Endothelial cell of umbilical vein (primary cell): ENCODE measurements around the gene PCBD1. TPM values are rescaled to one million over a fixed set of nuclear protein-coding genes. Genes with fewer than 3 reads are reported as not detected.

ENCODE experiments used
- BruUV-seq: library from RNA; stranded (reverse); fragments of 400-500 nt; replicated peaks from 2 replicates; lab custom pipeline; 2021; lab: Mats Ljungman, UMichigan
- CTCF ChIA-PET: fragments of 300-600, 350-600 bp; sonication (Branson Sonifier 250); formaldehyde crosslinking; loops from one replicate; lab custom pipeline; 2021; ENCODE audit warnings: antibody characterized with exemption, inconsistent platforms; lab: Charles Lee
- POLR2A ChIA-PET: fragments of 300-600, 350-600 bp; sonication (Branson Sonifier 250); formaldehyde crosslinking; loops from one replicate; lab custom pipeline; 2021; ENCODE audit warnings: antibody characterized with exemption, inconsistent platforms; lab: Charles Lee
- DNase-seq: peaks from one replicate; pipeline ENCODE4 v3.0.0-alpha.2; 2011; ENCODE audit warnings: low read depth, low spot score
- FAIRE-seq: peaks from 2 replicates; lab custom pipeline; 2011; peaks lifted over from hg19 to GRCh38; lab: Jason Lieb, UNC
- H2AFZ ChIP-seq: 2 replicates; pipeline ENCODE4 v1.6.0; 2012; ENCODE audit warnings: low read depth, low read length, control low read depth, inconsistent platforms
- H3K27ac ChIP-seq: 2 replicates; pipeline ENCODE4 v1.5.1; 2011; ENCODE audit warnings: low read depth, mild to moderate bottlenecking, control low read depth, low read length, moderate library complexity; ENCODE audit not compliant: insufficient read depth
- H3K27me3 ChIP-seq, 2 experiments: 2 replicates each; pipeline versions ENCODE4 v1.6.0 to v1.6.1; 2011; ENCODE audit warnings: low read length in 2 of 2, mixed read lengths in 1 of 2; ENCODE audit not compliant: control insufficient read depth in 2 of 2, insufficient read depth in 2 of 2
- H3K36me3 ChIP-seq, 2 experiments: 2 replicates in 1 of 2; 3 replicates in 1 of 2; pipeline ENCODE4 v1.5.1; 2011; ENCODE audit warnings: low read length in 2 of 2, mild to moderate bottlenecking in 1 of 2, moderate library complexity in 1 of 2; ENCODE audit not compliant: control insufficient read depth in 2 of 2, insufficient read depth in 2 of 2; ENCODE audit errors: extremely low read depth in 1 of 2
- H3K4me1 ChIP-seq: 3 replicates; pipeline ENCODE4 v1.5.1; 2011; ENCODE audit warnings: mild to moderate bottlenecking, low read length; ENCODE audit not compliant: control insufficient read depth, insufficient read depth; ENCODE audit errors: extremely low read depth
- H3K4me2 ChIP-seq: 2 replicates; pipeline ENCODE4 v1.6.1; 2011; ENCODE audit warnings: low read length, control low read depth, mixed read lengths; ENCODE audit not compliant: insufficient read depth
- H3K4me3 ChIP-seq, 3 experiments: fragments of 200-600 bp in 1 of 3; sonication (generic), shearing (Covaris generic) in 1 of 3; replicated peaks in 1 of 3; 2 replicates each; pipeline ENCODE4 v1.5.1; 2011 to 2016; ENCODE audit warnings: control low read depth in 3 of 3, low read length in 3 of 3, mild to moderate bottlenecking in 2 of 3, inconsistent platforms in 1 of 3, low read depth in 1 of 3, moderate library complexity in 1 of 3; ENCODE audit not compliant: insufficient read depth in 1 of 3
- H3K79me2 ChIP-seq: 2 replicates; pipeline ENCODE4 v1.6.0; 2012; ENCODE audit warnings: low read length, inconsistent platforms; ENCODE audit not compliant: control insufficient read depth, insufficient read depth
- H3K9ac ChIP-seq: replicated peaks from 2 replicates; pipeline ENCODE3; 2011; ENCODE audit warnings: low read length, control low read depth; ENCODE audit not compliant: insufficient read depth; ENCODE audit errors: extremely low read depth
- H3K9me1 ChIP-seq: replicated peaks from 3 replicates; pipeline ENCODE4 v1.6.0; 2011; ENCODE audit warnings: mild to moderate bottlenecking, low read length; ENCODE audit not compliant: control insufficient read depth, insufficient read depth; ENCODE audit errors: extremely low read depth
- H3K9me3 ChIP-seq: replicated peaks from 2 replicates; pipeline ENCODE4 v1.5.1; 2012; ENCODE audit warnings: low read length, inconsistent platforms; ENCODE audit not compliant: control insufficient read depth, insufficient read depth
- H4K20me1 ChIP-seq: replicated peaks from 2 replicates; pipeline ENCODE3; 2011; ENCODE audit warnings: mild to moderate bottlenecking, low read length; ENCODE audit not compliant: control insufficient read depth, insufficient read depth; ENCODE audit errors: extremely low read depth
- EZH2 ChIP-seq: IDR thresholded peaks from 2 replicates; pipeline ENCODE4 v1.6.1; 2012; ENCODE audit warnings: borderline replicate concordance, low read depth, mild to moderate bottlenecking, moderate library complexity, low read length, inconsistent platforms; ENCODE audit not compliant: severe bottlenecking
- FOS ChIP-seq: IDR thresholded peaks from 2 replicates; pipeline ENCODE4 v1.6.1; 2011; ENCODE audit warnings: mild to moderate bottlenecking, low read length, moderate library complexity, borderline replicate concordance; ENCODE audit not compliant: insufficient read depth
- GATA2 ChIP-seq: IDR thresholded peaks from 2 replicates; pipeline ENCODE4 v1.7.0; 2011; ENCODE audit warnings: low read depth, mild to moderate bottlenecking, moderate library complexity, mixed read lengths, low read length; ENCODE audit not compliant: insufficient read length, insufficient read depth
- JUN ChIP-seq: IDR thresholded peaks from 2 replicates; pipeline ENCODE4 v1.6.1; 2011; ENCODE audit warnings: borderline replicate concordance, low read depth; ENCODE audit not compliant: insufficient read length, insufficient read depth
- MAX ChIP-seq: IDR thresholded peaks from 2 replicates; pipeline ENCODE4 v1.6.1; 2011; ENCODE audit not compliant: insufficient read depth, insufficient read length
- MYC ChIP-seq: IDR thresholded peaks from one replicate; pipeline ENCODE4 v1.6.1; 2011; ENCODE audit warnings: mild to moderate bottlenecking, low read depth, low read length
- POLR2A ChIP-seq: IDR thresholded peaks from 2 replicates; pipeline ENCODE4 v1.6.1; 2012; ENCODE audit warnings: low read depth, mild to moderate bottlenecking, control low read depth, low read length
- POLR2AphosphoS5 ChIP-seq: IDR thresholded peaks from 2 replicates; pipeline ENCODE4 v1.6.1; 2012; ENCODE audit warnings: low read depth, mild to moderate bottlenecking, control low read depth, low read length, moderate library complexity; ENCODE audit not compliant: insufficient read depth
- dilution Hi-C: fragments of 300-500 bp; cut with MboI; formaldehyde crosslinking; loops from one replicate; pipeline ENCODE4 v1.15.0; 2019; ENCODE audit warnings: low sequenced_read_pairs; ENCODE audit not compliant: extremely low pct_ligation_motif_present
- intact Hi-C: fragments of 100-400 bp; cut with micrococcal nuclease; formaldehyde crosslinking; loops from one replicate; pipeline ENCODE4 v1.10.0; 2022
- polyA plus RNA-seq, 4 experiments: library from polyadenylated mRNA; depleted of rRNA in 3 of 4; stranded (reverse) in 3 of 4; unstranded in 1 of 4; fragments of >200 nt; gene quantifications; 2 replicates each; pipeline versions ENCODE4 v1.2.1 to v1.2.3, GENCODE V29; 2011 to 2012; ENCODE audit warnings: missing spikeins in 1 of 4
- total RNA-seq: library from RNA; stranded (reverse); gene quantifications from 2 replicates; pipeline ENCODE4 v1.2.3, GENCODE V29; 2021
- TF ChIP-seq, protein P1 (sequence below), 2 donors: IDR thresholded peaks; 1 replicate in 1 of 2; 2 replicates in 1 of 2; pipeline ENCODE4 v1.5.1; 2011; ENCODE audit warnings: low read length in 2 of 2, mild to moderate bottlenecking in 2 of 2, moderate library complexity in 2 of 2, control low read depth in 1 of 2, inconsistent platforms in 1 of 2, low read depth in 1 of 2; ENCODE audit not compliant: insufficient read depth in 1 of 2; ENCODE audit errors: extremely low read depth in 1 of 2

The PCBD1 gene
- total and polyA plus RNA-seq, 2 donors (not counting 3 experiments of a cell fraction or from before 2014, with no cell fraction given) = 95.7 to 113 TPM

- Histone ChIP-seq H3K27me3 (no peaks in the 10 kb centered on the region), H2AFZ (no peak overlapping the region), H3K9me1 (no peaks in the 10 kb centered on the region), H4K20me1 (no peaks in the 10 kb centered on the region), H3K79me2 (peaks cover 7% of the 10 kb centered on the region), H3K4me1 (no peaks in the 10 kb centered on the region), H3K36me3 (peaks cover 2 to 6% of the 10 kb centered on the region in 2 experiments), H3K27ac (no peak overlapping the region), H3K4me2 (no peak overlapping the region), H3K9ac (no peak overlapping the region), H3K9me3 (no peaks in the 10 kb centered on the region), H3K4me3 (no peak overlapping the region)
- FAIRE-seq (no peak), DNase-seq (no peak)
- ChIA-PET POLR2A (no interaction called here), CTCF (interaction anchor here (0.8 kb wide), 1 partner anchor 211 kb away, joined by 4 read pairs; no protein-coding TSS in a partner anchor)
- BruUV-seq = no TSS peak
- intact Hi-C loops = no loop called here
- dilution Hi-C loops = no loop called here
- TF ChIP-seq GATA2 (no peak), JUN (no peak), FOS (no peak), POLR2AphosphoS5 (no peak), POLR2A (no peak), MAX (no peak), EZH2 (no peak), MYC (no peak)
- TF ChIP-seq, protein P1, sequence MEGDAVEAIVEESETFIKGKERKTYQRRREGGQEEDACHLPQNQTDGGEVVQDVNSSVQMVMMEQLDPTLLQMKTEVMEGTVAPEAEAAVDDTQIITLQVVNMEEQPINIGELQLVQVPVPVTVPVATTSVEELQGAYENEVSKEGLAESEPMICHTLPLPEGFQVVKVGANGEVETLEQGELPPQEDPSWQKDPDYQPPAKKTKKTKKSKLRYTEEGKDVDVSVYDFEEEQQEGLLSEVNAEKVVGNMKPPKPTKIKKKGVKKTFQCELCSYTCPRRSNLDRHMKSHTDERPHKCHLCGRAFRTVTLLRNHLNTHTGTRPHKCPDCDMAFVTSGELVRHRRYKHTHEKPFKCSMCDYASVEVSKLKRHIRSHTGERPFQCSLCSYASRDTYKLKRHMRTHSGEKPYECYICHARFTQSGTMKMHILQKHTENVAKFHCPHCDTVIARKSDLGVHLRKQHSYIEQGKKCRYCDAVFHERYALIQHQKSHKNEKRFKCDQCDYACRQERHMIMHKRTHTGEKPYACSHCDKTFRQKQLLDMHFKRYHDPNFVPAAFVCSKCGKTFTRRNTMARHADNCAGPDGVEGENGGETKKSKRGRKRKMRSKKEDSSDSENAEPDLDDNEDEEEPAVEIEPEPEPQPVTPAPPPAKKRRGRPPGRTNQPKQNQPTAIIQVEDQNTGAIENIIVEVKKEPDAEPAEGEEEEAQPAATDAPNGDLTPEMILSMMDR (IDR thresholded peaks at IDR 0.05; ENCODE audit: extremely low read depth in 1 of 2, insufficient read depth in 1 of 2, low read depth in 1 of 2, low read length in 2 of 2) = no peak
Observed at GRCh38 chr10:70843333-70843732, 45.0 kb downstream of the PCBD1 start.
